Gastrocnemius medialis (tissue), 4 donors: ENCODE data around the gene NSL1.

ENCODE experiments used
- POLR2A ChIP-seq, 2 donors: fragments of 450-650 bp; IDR thresholded peaks; one replicate each; pipeline ENCODE4 v1.6.1; 2017; ENCODE audit warnings: antibody characterized with exemption in 2 of 2, mild to moderate bottlenecking in 2 of 2, moderate library complexity in 2 of 2
- TF ChIP-seq, protein P1 (sequence below), 5 experiments: fragments of 450-650 bp in 3 of 5; fragments of 200-600 bp in 2 of 5; sonication (generic) in 2 of 5; IDR thresholded peaks in 4 of 5; conservative IDR thresholded peaks in 1 of 5; 1 replicate in 4 of 5; 2 replicates in 1 of 5; pipeline ENCODE4 v1.5.1; 2016 to 2019; ENCODE audit warnings: antibody characterized with exemption in 5 of 5, mild to moderate bottlenecking in 3 of 5, moderate library complexity in 3 of 5

- TF ChIP-seq, protein P1, sequence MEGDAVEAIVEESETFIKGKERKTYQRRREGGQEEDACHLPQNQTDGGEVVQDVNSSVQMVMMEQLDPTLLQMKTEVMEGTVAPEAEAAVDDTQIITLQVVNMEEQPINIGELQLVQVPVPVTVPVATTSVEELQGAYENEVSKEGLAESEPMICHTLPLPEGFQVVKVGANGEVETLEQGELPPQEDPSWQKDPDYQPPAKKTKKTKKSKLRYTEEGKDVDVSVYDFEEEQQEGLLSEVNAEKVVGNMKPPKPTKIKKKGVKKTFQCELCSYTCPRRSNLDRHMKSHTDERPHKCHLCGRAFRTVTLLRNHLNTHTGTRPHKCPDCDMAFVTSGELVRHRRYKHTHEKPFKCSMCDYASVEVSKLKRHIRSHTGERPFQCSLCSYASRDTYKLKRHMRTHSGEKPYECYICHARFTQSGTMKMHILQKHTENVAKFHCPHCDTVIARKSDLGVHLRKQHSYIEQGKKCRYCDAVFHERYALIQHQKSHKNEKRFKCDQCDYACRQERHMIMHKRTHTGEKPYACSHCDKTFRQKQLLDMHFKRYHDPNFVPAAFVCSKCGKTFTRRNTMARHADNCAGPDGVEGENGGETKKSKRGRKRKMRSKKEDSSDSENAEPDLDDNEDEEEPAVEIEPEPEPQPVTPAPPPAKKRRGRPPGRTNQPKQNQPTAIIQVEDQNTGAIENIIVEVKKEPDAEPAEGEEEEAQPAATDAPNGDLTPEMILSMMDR (IDR thresholded peaks at IDR 0.05 in 4 of 5, conservative IDR thresholded peaks at IDR 0.05 in 1 of 5), result no peak
- TF ChIP-seq POLR2A (IDR thresholded peaks at IDR 0.05), result no peak
Measured at GRCh38 chr1:212746546-212746945, 45.0 kb downstream of the NSL1 start.
